ENCODE results near the gene CAB39. TPM values are rescaled to one million over a fixed set of nuclear protein-coding genes. Genes with fewer than 3 reads are reported as not detected.
A peak's percentile ranks its signal among the peaks of the same experiment; 100 is the strongest.

The CAB39 gene
- total RNA-seq, 1 experiment from 2014 or later = 86.1 TPM

- H3K9me3 ChIP-seq (ENCODE audit: insufficient read depth, low read depth) = peaks cover 30% of the 10 kb centered on the region
- H2AFZ ChIP-seq = no peak overlapping the region
- DNase-seq = peak; percentile 68 to 93
- TF ChIP-seq CTCF (conservative IDR thresholded peaks at IDR 0.05) (no peak), EZH2 (IDR thresholded peaks at IDR 0.05; ENCODE audit: low read depth) (no peak)
- H3K36me3 ChIP-seq (ENCODE audit: low read depth) = peaks cover 66% of the 10 kb centered on the region
- no peaks in the 10 kb centered on the region for H3K9me2 ChIP-seq (ENCODE audit: insufficient read depth)
- intact Hi-C loops (cut with micrococcal nuclease; ENCODE audit: unreplicated experiment) = loop anchor here (1.0 kb wide), 1 partner anchor 12 kb away; no protein-coding TSS in a partner anchor
- TSS peak; percentile 91 for BruUV-seq (replicated peaks)
- POLR2A ChIA-PET (ENCODE audit: unreplicated experiment) = interaction anchor here (0.5 to 1.4 kb wide), 7 partner anchors 13 to 100 kb away, joined by 3 to 6 read pairs (median 3); no protein-coding TSS in a partner anchor
- peaks cover 59% of the 10 kb centered on the region for H3K4me1 ChIP-seq (replicated peaks; ENCODE audit: insufficient read depth)
- no peaks in the 10 kb centered on the region for H4K20me1 ChIP-seq (ENCODE audit: insufficient read depth)
- CTCF ChIA-PET = interaction anchor here (0.5 to 0.6 kb wide), 3 partner anchors 77 to 179 kb away, joined by 4 to 9 read pairs (median 4); no protein-coding TSS in a partner anchor
- H3K4me2 ChIP-seq = peak overlapping the region; percentile 68
- peaks cover 56% of the 10 kb centered on the region for H3K79me2 ChIP-seq (ENCODE audit: low read depth)
- no peaks in the 10 kb centered on the region for H3K27me3 ChIP-seq (ENCODE audit: insufficient read depth, low read depth)
- H3K27ac ChIP-seq = peak overlapping the region; percentile 85
- peak overlapping the region; percentile 27; the same call in 1 of the 2 replicates for H3K4me3 ChIP-seq
- peaks cover 76% of the 10 kb centered on the region for H3F3A ChIP-seq (ENCODE audit: insufficient read depth, low read depth)
These were observed 81.1 kb downstream of the CAB39 start for GRCh38 chr2:230793572-230794359.

GRCh38 chr2:230794497-230794896 is 81.9 kb downstream of the CAB39 start:
- peaks cover 65% of the 10 kb centered on the region for H3K36me3 ChIP-seq (ENCODE audit: low read depth)
- H3K9me2 ChIP-seq (ENCODE audit: insufficient read depth) = no peaks in the 10 kb centered on the region
- ChIA-PET POLR2A (ENCODE audit: unreplicated experiment) (interaction anchor here (0.9 to 1.4 kb wide), 3 partner anchors 13 to 80 kb away, joined by 3 to 6 read pairs (median 4); no protein-coding TSS in a partner anchor), CTCF (interaction anchor here (0.6 kb wide), 1 partner anchor 78 kb away, joined by 9 read pairs; no protein-coding TSS in a partner anchor)
- peaks cover 59% of the 10 kb centered on the region for H3K4me1 ChIP-seq (replicated peaks; ENCODE audit: insufficient read depth)
- peak overlapping the region; percentile 68 for H3K4me2 ChIP-seq
- peak overlapping the region; percentile 27; the same call in 1 of the 2 replicates for H3K4me3 ChIP-seq
- no peak for TF ChIP-seq EZH2 (IDR thresholded peaks at IDR 0.05; ENCODE audit: low read depth)
- no peak overlapping the region for H2AFZ ChIP-seq
- BruUV-seq (replicated peaks) = TSS peak; percentile 11
- peak; percentile 44 to 74 for DNase-seq
- H3F3A ChIP-seq (ENCODE audit: insufficient read depth, low read depth) = peaks cover 76% of the 10 kb centered on the region
- H3K79me2 ChIP-seq (ENCODE audit: low read depth) = peaks cover 55% of the 10 kb centered on the region
- intact Hi-C loops (cut with micrococcal nuclease; ENCODE audit: unreplicated experiment) = loop anchor here (1.0 kb wide), 1 partner anchor 13 kb away; no protein-coding TSS in a partner anchor
- no peaks in the 10 kb centered on the region for H3K27me3 ChIP-seq (ENCODE audit: insufficient read depth, low read depth)
- peak overlapping the region; percentile 85 for H3K27ac ChIP-seq
- H3K9me3 ChIP-seq (ENCODE audit: insufficient read depth, low read depth) = peaks cover 23% of the 10 kb centered on the region
- no peaks in the 10 kb centered on the region for H4K20me1 ChIP-seq (ENCODE audit: insufficient read depth)

GRCh38 chr2:230795856-230796255 is 83.2 kb downstream of the CAB39 start:
- CTCF ChIA-PET = no interaction called here
- POLR2A ChIA-PET (ENCODE audit: unreplicated experiment) = no interaction called here
- Histone ChIP-seq H3F3A (ENCODE audit: insufficient read depth, low read depth) (peaks cover 70% of the 10 kb centered on the region), H3K9me3 (ENCODE audit: insufficient read depth, low read depth) (peaks cover 14% of the 10 kb centered on the region; the same call in 1 of the 2 replicates), H3K4me2 (0 out of 2 replicates have a peak overlapping the region, but pooled peaks have one; percentile 28), H3K27ac (peak overlapping the region; percentile 85), H3K79me2 (ENCODE audit: low read depth) (peaks cover 58% of the 10 kb centered on the region), H3K36me3 (ENCODE audit: low read depth) (peaks cover 62% of the 10 kb centered on the region), H3K27me3 (ENCODE audit: insufficient read depth, low read depth) (no peaks in the 10 kb centered on the region), H2AFZ (no peak overlapping the region), H4K20me1 (ENCODE audit: insufficient read depth) (no peaks in the 10 kb centered on the region), H3K4me1 (replicated peaks; ENCODE audit: insufficient read depth) (peaks cover 59% of the 10 kb centered on the region), H3K4me3 (no peak overlapping the region), H3K9me2 (ENCODE audit: insufficient read depth) (no peaks in the 10 kb centered on the region)
- no peak for DNase-seq
- TF ChIP-seq EZH2 (IDR thresholded peaks at IDR 0.05; ENCODE audit: low read depth) (no peak), CTCF (conservative IDR thresholded peaks at IDR 0.05) (no peak)
- intact Hi-C loops (cut with micrococcal nuclease; ENCODE audit: unreplicated experiment) = loop anchor here (1.0 to 5.0 kb wide), 5 partner anchors 22 to 574 kb away; no protein-coding TSS in a partner anchor
- BruUV-seq (replicated peaks) = no TSS peak

All from PC-9 (cell line).